CD14-positive monocyte (primary cell): ENCODE data around the gene PRKAR1B. TPM values are rescaled to one million over a fixed set of nuclear protein-coding genes. Genes with fewer than 3 reads are reported as not detected.

Experiments
- DNase-seq, 3 donors: peaks; one replicate each; pipeline ENCODE4 v3.0.0-alpha.2; 2011 to 2022
- H2AFZ ChIP-seq: 2 replicates; pipeline ENCODE4 v1.6.0; 2012; ENCODE audit warnings: mild to moderate bottlenecking, low read depth, low read length, inconsistent platforms; ENCODE audit not compliant: insufficient read depth, poor library complexity, severe bottlenecking
- H3K27ac ChIP-seq, 2 donors: 1 replicate in 1 of 2; 2 replicates in 1 of 2; pipeline ENCODE4 v1.5.1; 2012 to 2013; ENCODE audit warnings: low read length in 2 of 2, control low read depth in 1 of 2, inconsistent platforms in 1 of 2, low read depth in 1 of 2, mild to moderate bottlenecking in 1 of 2
- H3K27me3 ChIP-seq, 2 donors: one replicate each; pipeline versions ENCODE4 v1.6.0 to v1.6.1; 2011 to 2013; ENCODE audit warnings: low read length in 2 of 2; ENCODE audit not compliant: control insufficient read depth in 2 of 2, insufficient read depth in 2 of 2
- H3K36me3 ChIP-seq, 2 donors: replicated peaks in 1 of 2; 1 replicate in 1 of 2; 2 replicates in 1 of 2; pipeline versions ENCODE4 v1.5.1 to v1.6.1; 2012 to 2013; ENCODE audit warnings: low read length in 2 of 2, control low read depth in 1 of 2, inconsistent platforms in 1 of 2, mild to moderate bottlenecking in 1 of 2; ENCODE audit not compliant: insufficient read depth in 2 of 2, control insufficient read depth in 1 of 2
- H3K4me1 ChIP-seq, 2 donors: 1 replicate in 1 of 2; 2 replicates in 1 of 2; pipeline versions ENCODE4 v1.5.1 to v1.6.1; 2012 to 2013; ENCODE audit warnings: low read length in 2 of 2, control low read depth in 1 of 2, inconsistent platforms in 1 of 2, mild to moderate bottlenecking in 1 of 2, moderate library complexity in 1 of 2; ENCODE audit not compliant: insufficient read depth in 2 of 2, control insufficient read depth in 1 of 2
- H3K4me2 ChIP-seq: replicated peaks from 2 replicates; pipeline ENCODE3; 2012; ENCODE audit warnings: low read length, moderate library complexity, mild to moderate bottlenecking; ENCODE audit not compliant: poor library complexity, severe bottlenecking; ENCODE audit errors: extremely low read depth
- H3K4me3 ChIP-seq, 3 experiments: fragments of 200-600 bp in 1 of 3; sonication (generic) in 1 of 3; replicated peaks in 1 of 3; 1 replicate in 2 of 3; 2 replicates in 1 of 3; pipeline ENCODE4 v1.5.1; 2011 to 2013; ENCODE audit warnings: low read length in 3 of 3, mild to moderate bottlenecking in 3 of 3, control low read depth in 2 of 3, low read depth in 2 of 3, inconsistent platforms in 1 of 3, moderate library complexity in 1 of 3
- H3K79me2 ChIP-seq: 2 replicates; pipeline ENCODE4 v1.6.0; 2012; ENCODE audit warnings: mild to moderate bottlenecking, control low read depth, inconsistent platforms, low read length, moderate library complexity; ENCODE audit not compliant: insufficient read depth
- H3K9ac ChIP-seq: 2 replicates; pipeline ENCODE4 v1.6.0; 2017; ENCODE audit warnings: low read length, mild to moderate bottlenecking; ENCODE audit not compliant: insufficient read depth, poor library complexity, severe bottlenecking
- H3K9me3 ChIP-seq, 2 donors: replicated peaks in 1 of 2; 1 replicate in 1 of 2; 2 replicates in 1 of 2; pipeline versions ENCODE4 v1.5.1 to v1.6.1; 2012 to 2013; ENCODE audit warnings: low read length in 2 of 2, control low read depth in 1 of 2; ENCODE audit not compliant: control insufficient read depth in 1 of 2, insufficient read depth in 1 of 2
- H4K20me1 ChIP-seq: 2 replicates; pipeline ENCODE4 v1.6.0; 2012; ENCODE audit warnings: mild to moderate bottlenecking, low read length, control low read depth, moderate library complexity; ENCODE audit not compliant: insufficient read depth
- H3K27ac Mint-ChIP-seq, 7 donors: one replicate each; pipeline ENCODE4 v1.8.0; 2020; ENCODE audit warnings: mild to moderate bottlenecking in 7 of 7, mixed read lengths in 7 of 7, moderate library complexity in 6 of 7, inconsistent platforms in 2 of 7
- H3K27me3 Mint-ChIP-seq, 3 donors: one replicate each; pipeline ENCODE4 v1.8.0; 2021 to 2022; ENCODE audit warnings: low read depth in 3 of 3, mild to moderate bottlenecking in 3 of 3, mixed read lengths in 3 of 3, moderate library complexity in 3 of 3, inconsistent platforms in 1 of 3
- H3K36me3 Mint-ChIP-seq, 2 donors: one replicate each; pipeline ENCODE4 v1.8.0; 2020; ENCODE audit warnings: mixed read lengths in 2 of 2, inconsistent platforms in 1 of 2, mild to moderate bottlenecking in 1 of 2
- H3K4me1 Mint-ChIP-seq: one replicate; pipeline ENCODE4 v1.8.0; 2020; ENCODE audit warnings: mild to moderate bottlenecking, mixed read lengths
- H3K4me3 Mint-ChIP-seq, 2 donors: one replicate each; pipeline ENCODE4 v1.8.0; 2020; ENCODE audit warnings: mild to moderate bottlenecking in 2 of 2, mixed read lengths in 2 of 2, moderate library complexity in 1 of 2
- H3K9me3 Mint-ChIP-seq, 7 donors: one replicate each; pipeline ENCODE4 v1.8.0; 2020 to 2022; ENCODE audit warnings: mixed read lengths in 7 of 7, mild to moderate bottlenecking in 6 of 7, moderate library complexity in 6 of 7, inconsistent platforms in 2 of 7
- CTCF ChIP-seq: fragments of 200-600 bp; IDR thresholded peaks from one replicate; pipeline ENCODE4 v1.8.0; 2022; ENCODE audit warnings: antibody characterized with exemption, mild to moderate bottlenecking
- WGBS: methylation state at CpG from one replicate; pipeline ENCODE4 v1.1.5; 2013; ENCODE audit warnings: missing lambda C conversion rate; ENCODE audit not compliant: insufficient coverage; 5-methylcytosine and 5-hydroxymethylcytosine counted together
- intact Hi-C, 2 donors: fragments of 100-400 bp; cut with micrococcal nuclease; formaldehyde crosslinking; loops; one replicate each; pipeline versions ENCODE4 v1.15.0 to v1.15.1; 2023
- polyA plus RNA-seq, 3 donors: library from polyadenylated mRNA; depleted of rRNA in 1 of 3; unstranded in 2 of 3; stranded (reverse) in 1 of 3; fragments of 300-500 nt in 2 of 3; fragments of >200 nt in 1 of 3; fragmentation: Illumina TruSeq in 2 of 3; gene quantifications; 1 replicate in 2 of 3; 2 replicates in 1 of 3; pipeline ENCODE4 v1.2.3, GENCODE V29; 2012 to 2021

The PRKAR1B gene
- polyA plus RNA-seq, 3 donors = 0.94 to 2.1 (median 1.1) TPM

- H3K27ac ChIP-seq = peak overlapping the region in 1 of 2 donors; percentile 51
- peak overlapping the region; percentile 29 for H3K4me2 ChIP-seq
- peaks cover 30 to 35% of the 10 kb centered on the region in 2 donors for H3K9me3 ChIP-seq
- H3K79me2 ChIP-seq = no peaks in the 10 kb centered on the region
- intact Hi-C loops = no loop called here
- H3K36me3 ChIP-seq = no peaks in the 10 kb centered on the region
- no peak overlapping the region for H3K9ac ChIP-seq
- Mint-ChIP-seq H3K36me3 (peaks cover 0 to 6% of the 10 kb centered on the region in 2 donors), H3K9me3 (peaks cover 24 to 47% (median 42%) of the 10 kb centered on the region in 7 donors), H3K4me1 (peaks cover 23% of the 10 kb centered on the region), H3K4me3 (peak overlapping the region in 1 of 2 donors; percentile 54), H3K27ac (peak overlapping the region; percentile 46 to 87 (median 75)), H3K27me3 (peaks cover 0 to 2% (median 1%) of the 10 kb centered on the region in 3 donors)
- peak overlapping the region in 1 of 3 experiments; percentile 0 for H3K4me3 ChIP-seq
- peak overlapping the region; percentile 21 for H2AFZ ChIP-seq
- WGBS = 62% methylated on average over 10 of the region's 14 CpGs
- H3K27me3 ChIP-seq = no peaks in the 10 kb centered on the region
- DNase-seq = peak; percentile 46 to 49 (median 48)
- no peak for TF ChIP-seq CTCF
- no peaks in the 10 kb centered on the region for H4K20me1 ChIP-seq
- peaks cover 16 to 22% of the 10 kb centered on the region in 2 donors for H3K4me1 ChIP-seq
Measured at GRCh38 chr7:618539-619367, 108.3 kb downstream of the PRKAR1B start.

- Histone ChIP-seq H3K79me2 (no peaks in the 10 kb centered on the region), H3K4me3 (peak overlapping the region in 1 of 3 experiments; percentile 0), H4K20me1 (no peaks in the 10 kb centered on the region), H3K27ac (peak overlapping the region in 1 of 2 donors; percentile 51), H3K9ac (no peak overlapping the region), H3K36me3 (no peaks in the 10 kb centered on the region), H2AFZ (peak overlapping the region; percentile 21), H3K4me1 (peaks cover 16 to 22% of the 10 kb centered on the region in 2 donors), H3K9me3 (peaks cover 22 to 27% of the 10 kb centered on the region in 2 donors), H3K27me3 (no peaks in the 10 kb centered on the region), H3K4me2 (peak overlapping the region; percentile 29)
- H3K9me3 Mint-ChIP-seq = peaks cover 20 to 38% (median 34%) of the 10 kb centered on the region in 7 donors
- DNase-seq = no peak
- TF ChIP-seq CTCF = no peak
- 93% methylated on average over 16 of the region's 23 CpGs for WGBS
- peaks cover 0 to 6% of the 10 kb centered on the region in 2 donors for H3K36me3 Mint-ChIP-seq
- intact Hi-C loops = no loop called here
- H3K27ac Mint-ChIP-seq = peak overlapping the region in 6 of 7 donors; percentile 57 to 82 (median 63)
- H3K4me1 Mint-ChIP-seq = peaks cover 23% of the 10 kb centered on the region
- peak overlapping the region in 1 of 2 donors; percentile 54 for H3K4me3 Mint-ChIP-seq
- peaks cover 0 to 2% (median 1%) of the 10 kb centered on the region in 3 donors for H3K27me3 Mint-ChIP-seq
Measured at GRCh38 chr7:617614-618538, 109.2 kb downstream of the PRKAR1B start.
